LNCaP clone FGC (cell line): ENCODE data around the gene PRMT7.

Experiments used
- DNase-seq: peaks from one replicate; pipeline ENCODE4 v3.0.0-alpha.2; 2011; ENCODE audit warnings: low read depth
- H3K4me3 ChIP-seq: 2 replicates; pipeline ENCODE4 v1.5.1; 2011; ENCODE audit warnings: mild to moderate bottlenecking, low read depth, low read length, control low read depth
- TF ChIP-seq, protein P1 (sequence below): IDR thresholded peaks from 2 replicates; pipeline ENCODE4 v1.5.1; 2012; ENCODE audit warnings: mild to moderate bottlenecking; ENCODE audit not compliant: control insufficient read depth, insufficient read depth; ENCODE audit errors: extremely low read depth

The PRMT7 gene

GRCh38 chr16:68310437-68310773 is 414 bp upstream of the PRMT7 start:
- TF ChIP-seq, protein P1, sequence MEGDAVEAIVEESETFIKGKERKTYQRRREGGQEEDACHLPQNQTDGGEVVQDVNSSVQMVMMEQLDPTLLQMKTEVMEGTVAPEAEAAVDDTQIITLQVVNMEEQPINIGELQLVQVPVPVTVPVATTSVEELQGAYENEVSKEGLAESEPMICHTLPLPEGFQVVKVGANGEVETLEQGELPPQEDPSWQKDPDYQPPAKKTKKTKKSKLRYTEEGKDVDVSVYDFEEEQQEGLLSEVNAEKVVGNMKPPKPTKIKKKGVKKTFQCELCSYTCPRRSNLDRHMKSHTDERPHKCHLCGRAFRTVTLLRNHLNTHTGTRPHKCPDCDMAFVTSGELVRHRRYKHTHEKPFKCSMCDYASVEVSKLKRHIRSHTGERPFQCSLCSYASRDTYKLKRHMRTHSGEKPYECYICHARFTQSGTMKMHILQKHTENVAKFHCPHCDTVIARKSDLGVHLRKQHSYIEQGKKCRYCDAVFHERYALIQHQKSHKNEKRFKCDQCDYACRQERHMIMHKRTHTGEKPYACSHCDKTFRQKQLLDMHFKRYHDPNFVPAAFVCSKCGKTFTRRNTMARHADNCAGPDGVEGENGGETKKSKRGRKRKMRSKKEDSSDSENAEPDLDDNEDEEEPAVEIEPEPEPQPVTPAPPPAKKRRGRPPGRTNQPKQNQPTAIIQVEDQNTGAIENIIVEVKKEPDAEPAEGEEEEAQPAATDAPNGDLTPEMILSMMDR: no peak
- peak overlapping the region; percentile 97 for H3K4me3 ChIP-seq
- DNase-seq: no peak

DNA sequence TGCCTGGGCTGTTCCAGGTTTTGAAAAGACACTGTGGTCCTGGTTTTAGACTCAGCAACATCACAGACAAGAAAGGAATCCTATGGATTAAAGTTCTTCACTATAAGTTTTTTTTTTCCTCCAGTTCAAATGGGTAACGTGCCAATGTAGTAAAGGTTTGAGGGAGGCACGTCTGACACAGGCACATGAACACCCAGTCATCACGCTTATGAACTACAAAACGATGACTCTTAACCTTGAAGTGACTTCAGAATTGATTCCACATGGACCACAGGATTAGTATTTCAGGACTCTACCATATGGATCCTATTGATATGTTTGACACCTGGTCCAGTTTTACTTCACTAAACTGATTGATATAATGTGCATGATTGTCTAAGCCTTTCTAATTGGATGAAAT is 2.3 kb downstream of the PRMT7 start:
- DNase-seq: no peak
- TF ChIP-seq, protein P1: no peak
- no peak overlapping the region for H3K4me3 ChIP-seq

DNA sequence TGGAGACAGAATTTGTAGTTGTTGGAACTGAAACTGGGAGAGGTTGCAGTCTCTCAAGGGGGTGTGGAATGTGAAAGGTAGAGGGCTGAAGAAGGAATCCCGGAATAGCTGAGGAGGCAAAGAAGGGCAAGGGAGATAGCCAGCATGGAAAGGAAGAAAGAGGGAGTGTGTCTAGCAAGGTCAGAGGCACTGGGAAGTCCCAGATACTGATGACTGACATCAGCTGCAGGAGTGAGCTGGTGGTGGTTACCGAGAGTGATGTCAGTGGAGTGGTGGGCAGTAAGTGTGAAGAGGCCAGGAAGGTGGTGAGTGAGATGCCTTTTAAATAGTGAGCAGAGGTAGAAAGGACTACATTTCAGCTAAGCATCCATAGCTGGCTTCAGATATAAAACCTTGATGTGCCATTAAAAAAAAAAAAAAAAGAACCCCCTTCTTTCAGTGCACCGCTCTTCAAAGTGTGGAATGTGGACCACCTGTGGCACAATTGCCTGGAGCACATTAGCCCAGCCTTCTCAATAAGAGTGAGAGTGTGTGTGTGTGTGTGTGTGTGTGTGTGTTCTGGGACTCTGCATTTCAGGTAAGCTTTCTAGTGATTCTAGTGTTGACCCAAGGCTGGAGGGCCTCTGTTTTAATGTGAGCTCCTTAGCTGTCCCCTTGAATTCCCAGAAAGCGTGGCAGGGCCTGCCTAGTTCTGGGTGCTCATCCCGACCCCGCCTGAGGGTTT is 8.5 kb downstream of the PRMT7 start:
- no peak for DNase-seq

GRCh38 chr16:68324336-68324735 is 13.5 kb downstream of the PRMT7 start:
- TF ChIP-seq, protein P1: no peak
- DNase-seq: no peak
- no peak overlapping the region for H3K4me3 ChIP-seq

More for the DNA sequence above, 8.5 kb downstream of the PRMT7 start:
- H3K4me3 ChIP-seq: no peak overlapping the region
- TF ChIP-seq, protein P1: no peak

DNA sequence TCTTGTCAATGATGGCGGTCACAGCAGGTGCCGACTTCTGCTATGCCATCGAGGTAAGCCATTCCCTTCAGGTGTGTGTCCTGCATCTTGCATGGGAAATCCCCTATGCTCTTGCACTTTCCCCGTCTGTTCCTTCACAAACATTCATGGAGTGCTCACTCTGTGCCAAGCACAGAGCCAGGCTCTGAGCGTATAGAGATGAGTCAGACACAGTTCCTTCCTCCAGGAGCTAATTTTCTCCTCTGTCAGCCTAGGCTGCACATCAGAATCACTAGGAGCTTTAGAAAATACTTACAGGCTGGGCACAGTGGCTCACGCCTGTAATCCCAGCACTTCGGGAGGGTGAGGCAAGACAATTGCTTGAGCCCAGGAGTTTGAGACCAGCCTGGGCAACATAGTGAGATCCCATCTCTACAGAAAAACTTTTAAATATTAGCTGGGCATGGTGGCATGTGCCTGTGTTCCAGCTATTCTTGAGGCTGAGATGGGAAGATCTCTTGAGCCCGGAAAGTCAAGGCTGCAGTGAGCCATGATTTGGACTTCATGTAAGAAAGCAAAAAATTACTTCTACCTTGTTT is 14.1 kb downstream of the PRMT7 start:
- TF ChIP-seq, protein P1: no peak
- no peak overlapping the region for H3K4me3 ChIP-seq
- no peak for DNase-seq

GRCh38 chr16:68328151-68328859 is 17.5 kb downstream of the PRMT7 start:
- peak; percentile 73 for DNase-seq
- TF ChIP-seq, protein P1: peak; percentile 93
- no peak overlapping the region for H3K4me3 ChIP-seq

DNA sequence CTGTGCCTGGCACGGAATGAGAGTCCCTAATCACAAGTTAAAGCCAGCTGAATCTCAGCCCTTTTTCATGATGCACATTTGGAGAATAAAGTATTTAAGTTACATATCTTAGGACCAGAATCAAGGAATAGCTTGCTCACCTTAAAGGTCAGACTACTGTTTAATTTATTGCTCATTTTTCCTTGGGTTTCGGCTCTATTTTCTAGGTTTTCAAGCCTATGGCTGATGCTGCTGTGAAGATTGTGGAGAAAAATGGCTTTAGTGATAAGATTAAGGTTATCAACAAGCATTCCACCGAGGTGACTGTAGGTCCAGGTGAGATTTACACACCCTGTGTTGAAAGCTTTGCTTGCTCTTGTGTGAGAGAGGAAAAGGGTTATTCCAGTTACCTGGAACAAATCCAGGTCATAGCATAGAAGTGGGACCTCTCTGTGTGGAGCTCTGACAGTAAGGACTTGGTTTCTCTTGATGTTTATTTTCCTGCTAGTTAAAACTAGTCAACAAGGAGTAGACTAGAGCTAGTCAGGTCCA is 18.1 kb downstream of the PRMT7 start:
- DNase-seq: no peak
- TF ChIP-seq, protein P1: no peak

More for the DNA sequence above, 18.1 kb downstream of the PRMT7 start:
- no peak overlapping the region for H3K4me3 ChIP-seq
